Measurements from ENCODE around the gene WDR87. TPM values are rescaled to one million over a fixed set of nuclear protein-coding genes. Genes with fewer than 3 reads are reported as not detected.

Gene WDR87
- polyA plus RNA-seq, 1 experiment = not detected

GRCh38 chr19:37909661-37910199 lies 3.3 kb upstream of the WDR87 start:
- TF ChIP-seq, protein P1, sequence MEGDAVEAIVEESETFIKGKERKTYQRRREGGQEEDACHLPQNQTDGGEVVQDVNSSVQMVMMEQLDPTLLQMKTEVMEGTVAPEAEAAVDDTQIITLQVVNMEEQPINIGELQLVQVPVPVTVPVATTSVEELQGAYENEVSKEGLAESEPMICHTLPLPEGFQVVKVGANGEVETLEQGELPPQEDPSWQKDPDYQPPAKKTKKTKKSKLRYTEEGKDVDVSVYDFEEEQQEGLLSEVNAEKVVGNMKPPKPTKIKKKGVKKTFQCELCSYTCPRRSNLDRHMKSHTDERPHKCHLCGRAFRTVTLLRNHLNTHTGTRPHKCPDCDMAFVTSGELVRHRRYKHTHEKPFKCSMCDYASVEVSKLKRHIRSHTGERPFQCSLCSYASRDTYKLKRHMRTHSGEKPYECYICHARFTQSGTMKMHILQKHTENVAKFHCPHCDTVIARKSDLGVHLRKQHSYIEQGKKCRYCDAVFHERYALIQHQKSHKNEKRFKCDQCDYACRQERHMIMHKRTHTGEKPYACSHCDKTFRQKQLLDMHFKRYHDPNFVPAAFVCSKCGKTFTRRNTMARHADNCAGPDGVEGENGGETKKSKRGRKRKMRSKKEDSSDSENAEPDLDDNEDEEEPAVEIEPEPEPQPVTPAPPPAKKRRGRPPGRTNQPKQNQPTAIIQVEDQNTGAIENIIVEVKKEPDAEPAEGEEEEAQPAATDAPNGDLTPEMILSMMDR (IDR thresholded peaks at IDR 0.05; ENCODE audit: insufficient read depth, low read depth, low read length) = no peak
- H3K4me3 ChIP-seq (ENCODE audit: low read depth, low read length) = no peak overlapping the region
- no peak for DNase-seq (ENCODE audit: low read depth)
- no peaks in the 10 kb centered on the region for H3K36me3 ChIP-seq (ENCODE audit: control insufficient read depth, insufficient read depth, low read length)
- ChIA-PET CTCF (no interaction called here), POLR2A (interaction anchor here (0.6 kb wide), 1 partner anchor 40 kb away, joined by 18 read pairs; no protein-coding TSS in a partner anchor)
- H3K27me3 ChIP-seq (ENCODE audit: control insufficient read depth, insufficient read depth, low read length) = no peaks in the 10 kb centered on the region

DNA sequence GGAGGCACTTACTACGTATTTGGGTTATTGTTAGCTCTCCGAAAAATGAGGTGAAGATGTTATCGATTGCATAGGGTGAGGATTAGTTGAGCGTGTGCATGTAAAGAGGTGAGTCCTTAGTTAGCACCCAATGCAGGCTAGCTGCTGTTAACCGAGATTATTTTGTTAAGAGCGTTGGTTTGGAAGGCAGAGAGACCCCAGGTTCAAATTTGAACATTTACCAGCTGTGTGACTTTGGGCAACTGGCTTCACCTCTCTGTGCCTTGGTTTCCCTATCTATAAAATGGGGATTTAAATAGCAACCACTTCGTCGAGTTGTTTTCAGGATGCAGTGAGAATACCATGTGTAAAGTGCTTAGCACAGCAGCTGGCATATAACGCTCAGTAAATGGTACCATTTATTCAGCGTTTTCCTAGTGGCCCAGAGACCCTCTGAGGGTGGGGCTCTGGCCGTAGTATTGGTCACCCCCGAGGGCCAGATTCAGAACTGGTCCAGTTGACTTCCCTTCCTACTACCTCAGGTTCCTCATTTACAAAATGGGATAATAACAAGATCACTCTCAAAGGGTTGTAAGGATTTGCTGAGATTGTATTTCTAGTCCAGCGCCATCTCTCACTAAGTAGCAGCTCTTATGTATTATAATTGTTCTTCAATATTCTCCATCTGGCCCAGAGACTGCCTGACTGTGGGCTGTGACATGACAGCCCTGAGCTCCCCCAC lies 1.5 kb upstream of the WDR87 start:
- ChIA-PET POLR2A (interaction anchor here (0.5 to 1.0 kb wide), 2 partner anchors 15 to 97 kb away, joined by 5 to 8 read pairs; no protein-coding TSS in a partner anchor), CTCF (interaction anchor here (0.5 to 2.9 kb wide), 10 partner anchors 9 to 336 kb away, joined by 3 to 9 read pairs (median 4); no protein-coding TSS in a partner anchor)
- Histone ChIP-seq H3K27me3 (ENCODE audit: control insufficient read depth, insufficient read depth, low read length) (no peaks in the 10 kb centered on the region), H3K4me3 (ENCODE audit: low read depth, low read length) (peak overlapping the region; percentile 88), H3K36me3 (ENCODE audit: control insufficient read depth, insufficient read depth, low read length) (no peaks in the 10 kb centered on the region)
- no peak for DNase-seq (ENCODE audit: low read depth)
- TF ChIP-seq, protein P1 (IDR thresholded peaks at IDR 0.05; ENCODE audit: insufficient read depth, low read depth, low read length) = no peak

GRCh38 chr19:37906869-37907734 lies 708 bp upstream of the WDR87 start, which contains the start of gene SIPA1L3:
TSS of gene SIPA1L3 (plus strand) at chr19:37907208. CDS start at chr19:38081566, 174,358 bp downstream.
- H3K27me3 ChIP-seq (ENCODE audit: control insufficient read depth, insufficient read depth, low read length) = no peaks in the 10 kb centered on the region
- CTCF ChIA-PET = interaction anchor here (0.5 to 2.9 kb wide), 15 partner anchors 8 to 337 kb away, joined by 3 to 9 read pairs (median 4); no protein-coding TSS in a partner anchor
- peak within 1 kb of the TSS; percentile 88 for H3K4me3 ChIP-seq (ENCODE audit: low read depth, low read length)
- TF ChIP-seq, protein P1 (IDR thresholded peaks at IDR 0.05; ENCODE audit: insufficient read depth, low read depth, low read length) = 0 out of 2 replicates have a peak, but pooled peaks have one; percentile 2
- no peaks in the 10 kb centered on the region for H3K36me3 ChIP-seq (ENCODE audit: control insufficient read depth, insufficient read depth, low read length)
- POLR2A ChIA-PET = interaction anchor here (1.0 kb wide), 1 partner anchor 98 kb away, joined by 5 read pairs; no protein-coding TSS in a partner anchor
- DNase-seq (ENCODE audit: low read depth) = peak; percentile 80

DNA sequence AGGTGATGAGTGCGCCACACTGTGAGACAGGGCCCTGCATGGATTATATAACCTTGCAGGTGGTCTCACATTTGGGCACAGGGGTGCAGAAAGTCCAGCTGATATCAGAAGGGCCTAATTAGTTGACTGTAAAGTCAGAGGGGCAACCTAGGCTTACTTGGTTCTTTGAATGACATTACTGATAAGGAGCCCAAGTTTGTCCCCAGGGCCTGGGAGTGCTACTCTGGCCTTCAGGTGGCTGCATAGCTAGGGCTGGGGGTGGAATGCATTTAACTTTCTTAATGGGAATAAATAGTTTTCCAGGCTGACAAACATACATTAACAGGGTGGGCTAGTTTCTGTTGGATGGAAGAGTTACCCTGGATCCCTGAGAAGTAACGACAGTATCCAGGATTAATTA lies 3.3 kb downstream of the WDR87 start:
- DNase-seq (ENCODE audit: low read depth) = no peak
- H3K36me3 ChIP-seq (ENCODE audit: control insufficient read depth, insufficient read depth, low read length) = no peaks in the 10 kb centered on the region
- POLR2A ChIA-PET = no interaction called here
- no peak overlapping the region for H3K4me3 ChIP-seq (ENCODE audit: low read depth, low read length)
- TF ChIP-seq, protein P1 (IDR thresholded peaks at IDR 0.05; ENCODE audit: insufficient read depth, low read depth, low read length) = no peak
- H3K27me3 ChIP-seq (ENCODE audit: control insufficient read depth, insufficient read depth, low read length) = no peaks in the 10 kb centered on the region
- CTCF ChIA-PET = interaction anchor here (1.0 to 4.9 kb wide), 54 partner anchors 9 to 448 kb away, joined by 3 to 31 read pairs (median 6); partner anchors contain the start of gene CATSPERG

Measured in BJ (cell line).